ENCODE results near the gene NRP2. TPM values are rescaled to one million over a fixed set of nuclear protein-coding genes. Genes with fewer than 3 reads are reported as not detected.

NRP2 gene
- total RNA-seq, 1 donor from 2014 or later, result 89.0 TPM

GRCh38 chr2:205714058-205714776 lies 31.9 kb downstream of the NRP2 start:
- no peak for DNase-seq
- H3K27me3 Mint-ChIP-seq (ENCODE audit: unreplicated experiment), result peaks cover 3% of the 10 kb centered on the region
- H3K27ac Mint-ChIP-seq (ENCODE audit: unreplicated experiment), result peak overlapping the region; percentile 7
- TF ChIP-seq CTCF (IDR thresholded peaks at IDR 0.05; ENCODE audit: partially characterized antibody, unreplicated experiment), result no peak
- H3K36me3 Mint-ChIP-seq (ENCODE audit: unreplicated experiment), result peaks cover 6% of the 10 kb centered on the region
- H3K9me3 Mint-ChIP-seq (ENCODE audit: unreplicated experiment), result peaks cover 16% of the 10 kb centered on the region
- H3K4me1 Mint-ChIP-seq (ENCODE audit: low read depth, unreplicated experiment), result peaks cover 47% of the 10 kb centered on the region
- H3K4me3 Mint-ChIP-seq (ENCODE audit: unreplicated experiment), result no peak overlapping the region

- TF ChIP-seq CTCF (IDR thresholded peaks at IDR 0.05; ENCODE audit: partially characterized antibody, unreplicated experiment), result no peak
- DNase-seq, result no peak
- Mint-ChIP-seq H3K27ac (ENCODE audit: unreplicated experiment) (peak overlapping the region; percentile 7), H3K9me3 (ENCODE audit: unreplicated experiment) (peaks cover 16% of the 10 kb centered on the region), H3K27me3 (ENCODE audit: unreplicated experiment) (peaks cover 5% of the 10 kb centered on the region), H3K4me3 (ENCODE audit: unreplicated experiment) (peak overlapping the region; percentile 27), H3K36me3 (ENCODE audit: unreplicated experiment) (peaks cover 6% of the 10 kb centered on the region), H3K4me1 (ENCODE audit: low read depth, unreplicated experiment) (peaks cover 54% of the 10 kb centered on the region)
Observed at GRCh38 chr2:205714789-205715720, 32.8 kb downstream of the NRP2 start.

- H3K36me3 Mint-ChIP-seq (ENCODE audit: unreplicated experiment), result peaks cover 4% of the 10 kb centered on the region
- no peak for DNase-seq
- H3K27ac Mint-ChIP-seq (ENCODE audit: unreplicated experiment), result peak overlapping the region; percentile 23
- no peak overlapping the region for H3K4me3 Mint-ChIP-seq (ENCODE audit: unreplicated experiment)
- H3K9me3 Mint-ChIP-seq (ENCODE audit: unreplicated experiment), result peaks cover 19% of the 10 kb centered on the region
- no peak for TF ChIP-seq CTCF (IDR thresholded peaks at IDR 0.05; ENCODE audit: partially characterized antibody, unreplicated experiment)
- peaks cover 9% of the 10 kb centered on the region for H3K27me3 Mint-ChIP-seq (ENCODE audit: unreplicated experiment)
- H3K4me1 Mint-ChIP-seq (ENCODE audit: low read depth, unreplicated experiment), result peaks cover 63% of the 10 kb centered on the region
Observed at GRCh38 chr2:205715831-205716525, 33.7 kb downstream of the NRP2 start.

GRCh38 chr2:205717175-205717846 lies 35.0 kb downstream of the NRP2 start:
- no peak for TF ChIP-seq CTCF (IDR thresholded peaks at IDR 0.05; ENCODE audit: partially characterized antibody, unreplicated experiment)
- Mint-ChIP-seq H3K36me3 (ENCODE audit: unreplicated experiment) (no peaks in the 10 kb centered on the region), H3K4me1 (ENCODE audit: low read depth, unreplicated experiment) (peaks cover 76% of the 10 kb centered on the region), H3K27ac (ENCODE audit: unreplicated experiment) (peak overlapping the region; percentile 84), H3K4me3 (ENCODE audit: unreplicated experiment) (peak overlapping the region; percentile 5), H3K27me3 (ENCODE audit: unreplicated experiment) (peaks cover 11% of the 10 kb centered on the region), H3K9me3 (ENCODE audit: unreplicated experiment) (peaks cover 21% of the 10 kb centered on the region)
- DNase-seq, result peak; percentile 47
